BE2C (cell line): ENCODE measurements around the gene RAMP3.

ENCODE experiments used
- DNase-seq: peaks from one replicate; pipeline ENCODE4 v3.0.0-alpha.2; 2020
- H3K27me3 ChIP-seq: fragments of 250-450 bp; sonication (Bioruptor Pico); 2 replicates; pipeline ENCODE4 v1.5.1; 2020; ENCODE audit warnings: mild to moderate bottlenecking
- H3K36me3 ChIP-seq: fragments of 250-450 bp; sonication (Bioruptor Pico); 2 replicates; pipeline ENCODE4 v1.5.1; 2020; ENCODE audit warnings: mild to moderate bottlenecking
- H3K4me1 ChIP-seq: fragments of 250-450 bp; sonication (Bioruptor Pico); 2 replicates; pipeline ENCODE4 v1.5.1; 2020
- H3K4me3 ChIP-seq: 2 replicates; pipeline ENCODE4 v1.5.1; 2011; ENCODE audit warnings: low read depth, low read length
- H3K9me3 ChIP-seq: fragments of 250-450 bp; sonication (Bioruptor Pico); 2 replicates; pipeline ENCODE4 v1.5.1; 2020
- TF ChIP-seq, protein P1 (sequence below): IDR thresholded peaks from 2 replicates; pipeline ENCODE4 v1.5.1; 2012; ENCODE audit warnings: mild to moderate bottlenecking, low read depth, low read length

RAMP3 gene

DNA sequence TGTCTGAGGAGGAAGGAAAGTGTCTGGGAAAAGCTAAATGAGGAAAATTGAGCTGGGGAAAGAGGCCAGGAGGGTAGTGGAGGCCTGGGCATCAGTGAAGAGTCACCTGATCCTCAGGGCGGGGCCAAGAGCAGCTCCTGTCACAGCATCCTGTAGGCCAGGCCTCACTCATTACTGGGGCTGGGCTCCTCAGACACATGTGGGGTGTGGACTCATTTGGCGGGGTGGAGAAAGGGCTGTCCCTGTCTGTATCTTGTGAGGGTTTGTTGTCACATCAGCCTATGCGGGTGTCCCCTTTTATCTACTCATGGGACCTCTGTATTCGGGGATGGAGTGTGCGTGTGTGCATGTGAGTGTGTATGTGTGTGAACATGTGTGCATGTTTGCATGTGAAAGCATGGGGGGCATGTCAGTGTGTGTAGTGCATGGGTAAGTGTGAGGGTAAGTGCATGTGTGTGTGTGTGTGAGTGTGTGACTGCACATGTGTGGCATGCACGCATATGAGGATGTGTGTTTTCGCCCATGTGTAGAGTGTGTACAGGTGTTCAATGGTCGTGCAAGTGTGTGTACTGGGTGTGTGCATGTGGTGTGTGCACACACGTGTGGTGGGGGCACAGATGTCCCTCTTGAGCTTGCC, 67.8 kb downstream of the RAMP3 start:
- Histone ChIP-seq H3K36me3 (no peaks in the 10 kb centered on the region), H3K27me3 (no peaks in the 10 kb centered on the region), H3K4me1 (no peaks in the 10 kb centered on the region), H3K9me3 (no peaks in the 10 kb centered on the region), H3K4me3 (no peak overlapping the region)
- no peak for DNase-seq
- TF ChIP-seq, protein P1, sequence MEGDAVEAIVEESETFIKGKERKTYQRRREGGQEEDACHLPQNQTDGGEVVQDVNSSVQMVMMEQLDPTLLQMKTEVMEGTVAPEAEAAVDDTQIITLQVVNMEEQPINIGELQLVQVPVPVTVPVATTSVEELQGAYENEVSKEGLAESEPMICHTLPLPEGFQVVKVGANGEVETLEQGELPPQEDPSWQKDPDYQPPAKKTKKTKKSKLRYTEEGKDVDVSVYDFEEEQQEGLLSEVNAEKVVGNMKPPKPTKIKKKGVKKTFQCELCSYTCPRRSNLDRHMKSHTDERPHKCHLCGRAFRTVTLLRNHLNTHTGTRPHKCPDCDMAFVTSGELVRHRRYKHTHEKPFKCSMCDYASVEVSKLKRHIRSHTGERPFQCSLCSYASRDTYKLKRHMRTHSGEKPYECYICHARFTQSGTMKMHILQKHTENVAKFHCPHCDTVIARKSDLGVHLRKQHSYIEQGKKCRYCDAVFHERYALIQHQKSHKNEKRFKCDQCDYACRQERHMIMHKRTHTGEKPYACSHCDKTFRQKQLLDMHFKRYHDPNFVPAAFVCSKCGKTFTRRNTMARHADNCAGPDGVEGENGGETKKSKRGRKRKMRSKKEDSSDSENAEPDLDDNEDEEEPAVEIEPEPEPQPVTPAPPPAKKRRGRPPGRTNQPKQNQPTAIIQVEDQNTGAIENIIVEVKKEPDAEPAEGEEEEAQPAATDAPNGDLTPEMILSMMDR = no peak

DNA sequence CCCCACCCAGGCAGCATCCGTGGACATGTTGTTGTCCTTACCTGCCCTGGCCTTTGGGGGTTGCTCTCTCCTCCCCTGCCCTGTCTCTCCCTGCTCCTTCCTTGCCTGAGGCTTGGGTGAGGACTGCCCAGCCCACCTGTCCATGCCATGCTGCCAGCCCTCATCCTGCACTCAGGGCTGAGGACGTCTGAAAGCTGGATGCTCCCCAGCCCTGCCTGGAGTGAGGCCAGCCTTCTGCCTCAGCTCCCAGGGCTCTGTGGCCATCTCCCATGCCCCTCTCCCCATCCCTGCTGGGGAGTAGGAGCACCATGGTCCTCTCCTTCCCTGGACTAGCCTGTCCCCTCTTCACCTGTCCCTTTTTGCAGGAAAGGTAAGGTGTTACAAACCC, 68.4 kb downstream of the RAMP3 start:
- Histone ChIP-seq H3K27me3 (no peaks in the 10 kb centered on the region), H3K4me3 (no peak overlapping the region), H3K4me1 (no peaks in the 10 kb centered on the region), H3K36me3 (no peaks in the 10 kb centered on the region), H3K9me3 (no peaks in the 10 kb centered on the region)
- TF ChIP-seq, protein P1 = no peak
- no peak for DNase-seq

DNA sequence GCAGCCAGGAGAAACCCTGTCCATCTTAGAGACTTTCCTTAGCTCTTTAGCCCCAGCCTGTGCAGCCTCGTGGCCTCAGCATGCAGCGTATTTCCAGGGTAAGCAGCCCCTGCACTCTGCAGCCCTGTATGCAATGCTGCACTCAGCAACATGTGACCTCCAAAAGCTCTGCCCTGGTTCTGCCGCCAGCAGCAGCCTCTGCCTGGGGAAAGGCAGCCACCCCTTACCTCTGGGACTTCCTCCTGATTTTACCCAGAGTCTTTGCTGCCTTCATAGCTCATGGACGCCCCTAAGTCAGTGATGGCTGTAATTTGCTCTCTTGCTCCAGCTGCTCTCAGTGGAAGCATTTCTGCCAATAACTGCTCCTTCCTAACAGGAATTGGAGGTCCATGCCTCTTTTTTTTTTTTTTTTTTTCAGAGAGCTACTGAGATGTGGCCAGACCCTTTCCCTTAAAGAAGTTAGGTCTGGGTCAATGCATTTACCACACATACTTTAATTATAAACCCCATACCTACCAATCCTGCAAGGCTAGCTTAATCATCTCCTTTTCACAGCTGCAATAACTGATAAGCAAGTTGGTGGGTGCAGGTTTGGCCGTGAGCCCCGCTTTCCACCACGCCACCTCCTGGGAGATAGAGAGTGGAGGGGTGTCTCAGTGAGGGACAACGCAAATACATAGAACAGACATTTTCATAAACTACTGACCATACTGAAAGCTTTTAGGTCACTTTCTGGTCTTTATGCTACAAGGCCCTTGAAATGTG, 71.7 kb downstream of the RAMP3 start:
- no peak for DNase-seq
- Histone ChIP-seq H3K9me3 (no peaks in the 10 kb centered on the region), H3K4me1 (no peaks in the 10 kb centered on the region), H3K36me3 (no peaks in the 10 kb centered on the region), H3K4me3 (no peak overlapping the region), H3K27me3 (no peaks in the 10 kb centered on the region)
- TF ChIP-seq, protein P1 = no peak

DNA sequence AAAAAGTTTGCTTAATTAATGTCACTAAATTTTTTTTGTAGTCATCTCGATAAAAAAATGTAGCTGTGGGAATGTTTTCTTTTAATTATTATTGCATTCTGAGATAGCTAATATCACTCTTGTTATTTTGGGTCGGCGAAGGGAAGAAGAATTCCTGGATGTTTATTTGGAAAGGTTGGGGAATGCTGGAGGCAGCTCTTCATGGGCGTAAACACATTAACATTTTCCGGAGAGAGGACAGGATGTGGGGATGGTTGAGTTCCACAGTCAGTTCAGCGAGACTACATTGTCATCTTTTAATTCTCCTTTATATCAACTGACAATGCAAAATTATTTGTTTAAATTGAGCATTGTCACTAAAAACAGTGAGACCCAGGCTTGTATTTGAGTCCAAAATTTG, 72.5 kb downstream of the RAMP3 start:
- no peak for DNase-seq
- no peaks in the 10 kb centered on the region for H3K4me1 ChIP-seq
- no peaks in the 10 kb centered on the region for H3K9me3 ChIP-seq
- no peak overlapping the region for H3K4me3 ChIP-seq
- H3K36me3 ChIP-seq = no peaks in the 10 kb centered on the region
- TF ChIP-seq, protein P1 = no peak
- no peaks in the 10 kb centered on the region for H3K27me3 ChIP-seq

DNA sequence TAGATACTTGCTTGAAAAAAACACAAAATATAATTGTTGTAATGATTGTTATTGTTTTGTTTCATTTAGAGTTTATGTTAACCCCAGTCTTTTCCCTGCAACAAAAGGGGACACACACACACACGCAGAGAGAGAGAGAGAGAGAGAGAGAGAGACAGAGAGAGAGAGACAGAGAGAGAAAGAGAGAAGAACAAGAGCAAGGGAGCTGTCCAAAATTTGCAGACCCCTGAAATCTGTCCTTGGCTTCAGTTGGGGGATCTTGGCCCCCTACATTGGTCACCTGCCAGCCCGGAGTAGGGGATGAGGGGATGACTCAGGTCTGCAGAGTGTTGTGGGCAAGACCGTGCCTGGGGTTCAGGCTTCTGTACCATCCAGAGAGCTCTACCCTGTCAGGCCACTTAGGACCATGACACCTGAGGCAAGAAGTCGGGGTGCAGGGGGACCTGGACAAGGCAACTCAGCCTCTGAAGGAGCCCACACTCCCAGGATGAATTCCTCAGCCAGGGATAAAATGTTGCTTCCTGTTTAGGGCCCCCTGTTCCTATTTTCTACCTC, 73.1 kb downstream of the RAMP3 start:
- Histone ChIP-seq H3K4me3 (no peak overlapping the region), H3K36me3 (no peaks in the 10 kb centered on the region), H3K9me3 (no peaks in the 10 kb centered on the region), H3K27me3 (no peaks in the 10 kb centered on the region), H3K4me1 (no peaks in the 10 kb centered on the region)
- no peak for DNase-seq
- TF ChIP-seq, protein P1 = no peak

DNA sequence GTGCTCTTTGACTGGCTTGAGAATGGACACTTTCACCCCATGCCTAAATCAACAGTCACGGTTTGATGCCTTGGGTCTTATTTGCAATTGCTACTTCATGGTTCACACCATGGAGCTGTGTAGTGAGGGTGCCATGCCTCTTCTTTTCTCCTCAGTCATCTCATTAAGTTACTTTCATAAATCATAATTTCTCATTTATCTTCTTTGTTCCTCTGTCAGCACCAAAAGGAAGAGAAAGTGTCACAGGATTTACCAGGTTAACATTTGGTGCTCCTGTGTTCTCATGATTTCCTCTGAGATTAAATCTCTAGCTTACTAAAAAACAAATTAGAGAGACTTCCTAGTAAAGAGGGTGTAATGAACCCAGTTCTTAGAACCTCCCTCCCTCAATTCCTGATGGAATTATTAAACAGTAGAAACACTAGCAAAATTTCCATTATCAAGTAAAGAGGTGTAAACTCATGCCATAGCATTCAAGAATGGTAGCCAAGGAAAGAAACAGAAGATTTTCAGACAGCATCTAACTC, 75.7 kb downstream of the RAMP3 start:
- Histone ChIP-seq H3K36me3 (no peaks in the 10 kb centered on the region), H3K27me3 (no peaks in the 10 kb centered on the region), H3K4me1 (no peaks in the 10 kb centered on the region), H3K4me3 (no peak overlapping the region), H3K9me3 (no peaks in the 10 kb centered on the region)
- no peak for DNase-seq
- TF ChIP-seq, protein P1 = no peak
